Muscle of arm (tissue), 12 donors: ENCODE data around the gene TGIF2. TPM values are rescaled to one million over a fixed set of nuclear protein-coding genes. Genes with fewer than 3 reads are reported as not detected.
"Not testable (repeated sequence)": the region's sequence is repeated elsewhere in the genome, so short reads cannot be mapped to it uniquely, and the experiment has no call there.

ENCODE experiments used
- DNase-seq: peaks from one replicate; pipeline ENCODE4 v3.0.0-alpha.2; 2013
- polyA plus RNA-seq, 12 donors: library from polyadenylated mRNA; unstranded; fragments of 120-200 nt; gene quantifications; one replicate each; pipeline ENCODE4 v1.2.1, GENCODE V29; 2013; ENCODE audit not compliant: insufficient read length in 12 of 12

The TGIF2 gene
- polyA plus RNA-seq, 12 donors = 19.5 to 44.3 (median 24.0) TPM; not detected in 1

- DNase-seq = no peak
Observed at GRCh38 chr20:36544134-36545018, 29.0 kb upstream of the TGIF2 start.

- DNase-seq = no peak
Observed at GRCh38 chr20:36546111-36546736, 27.2 kb upstream of the TGIF2 start.

GRCh38 chr20:36547186-36548005, 26.0 kb upstream of the TGIF2 start:
- DNase-seq = no peak

GRCh38 chr20:36548006-36548315, 25.4 kb upstream of the TGIF2 start:
- no peak for DNase-seq

- DNase-seq = no peak
Observed at GRCh38 chr20:36548704-36549627, 24.4 kb upstream of the TGIF2 start.

GRCh38 chr20:36549628-36549941, 23.8 kb upstream of the TGIF2 start:
- no peak for DNase-seq

GRCh38 chr20:36549942-36550789, 23.2 kb upstream of the TGIF2 start:
- no peak for DNase-seq

GRCh38 chr20:36550790-36551299, 22.6 kb upstream of the TGIF2 start:
- DNase-seq = no peak

- no peak for DNase-seq
Observed at GRCh38 chr20:36555248-36555647, 18.1 kb upstream of the TGIF2 start.

GRCh38 chr20:36562724-36563123, 10.7 kb upstream of the TGIF2 start:
- no peak for DNase-seq

GRCh38 chr20:36563374-36563773, 10.0 kb upstream of the TGIF2 start:
- no peak for DNase-seq

GRCh38 chr20:36564078-36564725, 9.2 kb upstream of the TGIF2 start:
- not testable (repeated sequence) for DNase-seq

- not testable (repeated sequence) for DNase-seq
Observed at GRCh38 chr20:36564726-36565121, 8.7 kb upstream of the TGIF2 start.

GRCh38 chr20:36565520-36565919, 7.9 kb upstream of the TGIF2 start:
- DNase-seq = no peak

- no peak for DNase-seq
Observed at GRCh38 chr20:36569847-36570429, 3.5 kb upstream of the TGIF2 start.

- no peak for DNase-seq
Observed at GRCh38 chr20:36571564-36572504, 1.6 kb upstream of the TGIF2 start.

GRCh38 chr20:36572701-36573102, 695 bp upstream of the TGIF2 start:
- DNase-seq = no peak

- peak; percentile 43 for DNase-seq
Observed at GRCh38 chr20:36573798-36574365, 485 bp downstream of the TGIF2 start.
